Keratinocyte (primary cell): ENCODE data around the gene RAB3GAP2.

ENCODE experiments used
- EZH2 ChIP-seq: IDR thresholded peaks from one replicate; pipeline ENCODE4 v1.6.1; 2012; ENCODE audit warnings: inconsistent platforms, mild to moderate bottlenecking, low read length, moderate library complexity
- TF ChIP-seq, protein P1 (sequence below), 3 experiments: IDR thresholded peaks in 1 of 3; conservative IDR thresholded peaks in 1 of 3; optimal IDR thresholded peaks in 1 of 3; 2 replicates in 2 of 3; 3 replicates in 1 of 3; pipeline versions ENCODE3 to v1.5.1; 2011; ENCODE audit warnings: low read length in 3 of 3, mild to moderate bottlenecking in 3 of 3, moderate library complexity in 2 of 3, control low read depth in 1 of 3, inconsistent platforms in 1 of 3; ENCODE audit not compliant: insufficient read depth in 2 of 3; ENCODE audit errors: extremely low read depth in 1 of 3

DNA sequence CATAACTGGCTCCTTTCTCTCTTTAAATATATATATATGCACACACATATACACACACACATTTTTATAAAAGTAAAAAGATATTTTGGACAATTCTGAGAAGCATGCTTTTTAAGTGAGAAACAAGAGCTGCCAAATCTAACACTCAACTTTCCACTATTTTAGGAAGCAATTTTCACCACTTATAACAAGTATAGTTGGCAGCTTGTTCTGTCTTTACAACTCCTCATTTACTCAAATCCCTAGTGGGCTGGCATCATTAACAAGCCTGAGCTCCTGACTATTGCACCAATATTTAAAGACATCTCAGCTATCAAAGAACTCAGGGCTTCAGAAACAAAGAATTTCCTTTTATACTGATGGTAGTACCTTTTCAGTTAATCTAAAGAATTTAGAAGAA is 76.6 kb downstream of the RAB3GAP2 start:
- TF ChIP-seq, protein P1, sequence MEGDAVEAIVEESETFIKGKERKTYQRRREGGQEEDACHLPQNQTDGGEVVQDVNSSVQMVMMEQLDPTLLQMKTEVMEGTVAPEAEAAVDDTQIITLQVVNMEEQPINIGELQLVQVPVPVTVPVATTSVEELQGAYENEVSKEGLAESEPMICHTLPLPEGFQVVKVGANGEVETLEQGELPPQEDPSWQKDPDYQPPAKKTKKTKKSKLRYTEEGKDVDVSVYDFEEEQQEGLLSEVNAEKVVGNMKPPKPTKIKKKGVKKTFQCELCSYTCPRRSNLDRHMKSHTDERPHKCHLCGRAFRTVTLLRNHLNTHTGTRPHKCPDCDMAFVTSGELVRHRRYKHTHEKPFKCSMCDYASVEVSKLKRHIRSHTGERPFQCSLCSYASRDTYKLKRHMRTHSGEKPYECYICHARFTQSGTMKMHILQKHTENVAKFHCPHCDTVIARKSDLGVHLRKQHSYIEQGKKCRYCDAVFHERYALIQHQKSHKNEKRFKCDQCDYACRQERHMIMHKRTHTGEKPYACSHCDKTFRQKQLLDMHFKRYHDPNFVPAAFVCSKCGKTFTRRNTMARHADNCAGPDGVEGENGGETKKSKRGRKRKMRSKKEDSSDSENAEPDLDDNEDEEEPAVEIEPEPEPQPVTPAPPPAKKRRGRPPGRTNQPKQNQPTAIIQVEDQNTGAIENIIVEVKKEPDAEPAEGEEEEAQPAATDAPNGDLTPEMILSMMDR (optimal IDR thresholded peaks at IDR 0.05 in 1 of 3, IDR thresholded peaks at IDR 0.05 in 1 of 3, conservative IDR thresholded peaks at IDR 0.05 in 1 of 3; ENCODE audit: extremely low read depth in 1 of 3, insufficient read depth in 2 of 3, low read length in 3 of 3), result no peak
- no peak for TF ChIP-seq EZH2
